NCI-H187 treated with DMSO at 0.1 percent for 48 hours (cell line): Measurements from ENCODE around the gene DGKH.
A peak's percentile ranks its signal among the peaks of the same experiment; 100 is the strongest.

Experiments used
- DNase-seq: peaks from one replicate; lab custom pipeline; 2025; lab: John Stamatoyannopoulos, UW

DGKH gene

GRCh38 chr13:42039946-42040729 is 8.3 kb upstream of the DGKH start:
- DNase-seq: peak; percentile 7

- DNase-seq: no peak
These were observed 7.8 kb upstream of the DGKH start for GRCh38 chr13:42040730-42041010.

GRCh38 chr13:42041011-42041683 is 7.3 kb upstream of the DGKH start:
- DNase-seq: peak; percentile 4

- DNase-seq: no peak
These were observed 6.8 kb upstream of the DGKH start for GRCh38 chr13:42041684-42042035.

- DNase-seq: no peak
These were observed 4.8 kb upstream of the DGKH start for GRCh38 chr13:42043676-42044075.

GRCh38 chr13:42046448-42046847 is 2.0 kb upstream of the DGKH start:
- DNase-seq: no peak

GRCh38 chr13:42047561-42048341 is 697 bp upstream of the DGKH start:
- DNase-seq: peak; percentile 15

- no peak for DNase-seq
These were observed 421 bp downstream of the DGKH start for GRCh38 chr13:42048684-42049453.

GRCh38 chr13:42049454-42049813 is 986 bp downstream of the DGKH start:
- no peak for DNase-seq

GRCh38 chr13:42054798-42055499 is 6.5 kb downstream of the DGKH start:
- DNase-seq: no peak

- no peak for DNase-seq
These were observed 7.1 kb downstream of the DGKH start for GRCh38 chr13:42055500-42056085.

GRCh38 chr13:42056146-42056545 is 7.7 kb downstream of the DGKH start:
- DNase-seq: no peak

- DNase-seq: no peak
These were observed 8.1 kb downstream of the DGKH start for GRCh38 chr13:42056583-42056982.

- DNase-seq: no peak
These were observed 9.6 kb downstream of the DGKH start for GRCh38 chr13:42057918-42058530.

GRCh38 chr13:42061943-42062342 is 13.5 kb downstream of the DGKH start:
- DNase-seq: no peak

- no peak for DNase-seq
These were observed 14.7 kb downstream of the DGKH start for GRCh38 chr13:42063105-42063504.

GRCh38 chr13:42064259-42064658 is 15.8 kb downstream of the DGKH start:
- DNase-seq: peak; percentile 14

- DNase-seq: no peak
These were observed 16.5 kb downstream of the DGKH start for GRCh38 chr13:42064966-42065365.

GRCh38 chr13:42065414-42065813 is 17.0 kb downstream of the DGKH start:
- DNase-seq: no peak

GRCh38 chr13:42066542-42066941 is 18.1 kb downstream of the DGKH start:
- DNase-seq: no peak

- DNase-seq: no peak
These were observed 20.4 kb downstream of the DGKH start for GRCh38 chr13:42068886-42069285.
